ENCODE data around the gene ASCL2.
"Not testable (repeated sequence)": the region's sequence is repeated elsewhere in the genome, so short reads cannot be mapped to it uniquely, and the experiment has no call there.

ASCL2 gene

GRCh38 chr11:2297623-2298030 is 27.2 kb upstream of the ASCL2 start:
- no peak for DNase-seq (ENCODE audit: low spot score)

GRCh38 chr11:2296913-2297622 is 26.7 kb upstream of the ASCL2 start:
- no peak for DNase-seq (ENCODE audit: low spot score)

- no peak for DNase-seq (ENCODE audit: low spot score)
Observed at GRCh38 chr11:2295971-2296912, 25.9 kb upstream of the ASCL2 start.

GRCh38 chr11:2294926-2295290 is 24.5 kb upstream of the ASCL2 start:
- DNase-seq (ENCODE audit: low spot score): no peak

GRCh38 chr11:2293984-2294925 is 23.9 kb upstream of the ASCL2 start:
- DNase-seq (ENCODE audit: low spot score): no peak

- no peak for DNase-seq (ENCODE audit: low spot score)
Observed at GRCh38 chr11:2293531-2293971, 23.2 kb upstream of the ASCL2 start.

- no peak for DNase-seq (ENCODE audit: low spot score)
Observed at GRCh38 chr11:2290351-2290841, 20.0 kb upstream of the ASCL2 start.

- DNase-seq (ENCODE audit: low spot score): no peak
Observed at GRCh38 chr11:2289859-2290258, 19.5 kb upstream of the ASCL2 start.

- DNase-seq (ENCODE audit: low spot score): no peak
Observed at GRCh38 chr11:2289350-2289749, 19.0 kb upstream of the ASCL2 start.

- no peak for DNase-seq (ENCODE audit: low spot score)
Observed at GRCh38 chr11:2287091-2287490, 16.7 kb upstream of the ASCL2 start.

GRCh38 chr11:2286350-2286749 is 16.0 kb upstream of the ASCL2 start:
- DNase-seq (ENCODE audit: low spot score): not testable (repeated sequence)

- DNase-seq (ENCODE audit: low spot score): no peak
Observed at GRCh38 chr11:2280208-2280607, 9.8 kb upstream of the ASCL2 start.

- no peak for DNase-seq (ENCODE audit: low spot score)
Observed at GRCh38 chr11:2277933-2278523, 7.6 kb upstream of the ASCL2 start.

GRCh38 chr11:2277008-2277346 is 6.6 kb upstream of the ASCL2 start:
- DNase-seq (ENCODE audit: low spot score): no peak

- DNase-seq (ENCODE audit: low spot score): no peak
Observed at GRCh38 chr11:2276280-2277007, 6.1 kb upstream of the ASCL2 start.

GRCh38 chr11:2275334-2276279 is 5.2 kb upstream of the ASCL2 start:
- no peak for DNase-seq (ENCODE audit: low spot score)

GRCh38 chr11:2273771-2274170 is 3.4 kb upstream of the ASCL2 start:
- no peak for DNase-seq (ENCODE audit: low spot score)

- DNase-seq (ENCODE audit: low spot score): no peak
Observed at GRCh38 chr11:2273311-2273710, 2.9 kb upstream of the ASCL2 start.

- DNase-seq (ENCODE audit: low spot score): no peak
Observed at GRCh38 chr11:2272946-2273280, 2.5 kb upstream of the ASCL2 start.
